Left lung (tissue), 10 donors: ENCODE measurements around the gene MMP14. TPM values are rescaled to one million over a fixed set of nuclear protein-coding genes. Genes with fewer than 3 reads are reported as not detected.

Experiments
- ATAC-seq: fragments of 200-7000 bp; cut with Tn5 transposase; one replicate; pipeline ENCODE4 v1.9.1; 2020; ENCODE audit warnings: moderate library complexity
- DNase-seq, 4 donors: peaks; one replicate each; pipeline ENCODE4 v3.0.0-alpha.2; 2013 to 2020
- H3K27ac ChIP-seq, 2 donors: fragments of 200-600 bp; sonication (generic) in 1 of 2; one replicate each; pipeline versions ENCODE4 v1.5.0 to v1.8.0; 2020 to 2021
- H3K27me3 ChIP-seq, 2 donors: fragments of 200-600 bp; sonication (generic) in 1 of 2; one replicate each; pipeline versions ENCODE4 v1.5.0 to v1.8.0; 2020 to 2021
- H3K36me3 ChIP-seq, 2 donors: fragments of 200-600 bp; sonication (generic) in 1 of 2; one replicate each; pipeline versions ENCODE4 v1.5.0 to v1.8.0; 2020 to 2021
- H3K4me1 ChIP-seq, 2 donors: fragments of 200-600 bp; one replicate each; pipeline ENCODE4 v1.8.0; 2021
- H3K4me3 ChIP-seq, 2 donors: fragments of 200-600 bp; sonication (generic) in 1 of 2; one replicate each; pipeline versions ENCODE4 v1.5.0 to v1.8.0; 2020 to 2021; ENCODE audit warnings: mild to moderate bottlenecking in 1 of 2
- H3K9me3 ChIP-seq, 2 donors: fragments of 200-600 bp; sonication (generic) in 1 of 2; one replicate each; pipeline versions ENCODE4 v1.5.0 to v1.8.0; 2020 to 2021
- intact Hi-C, 2 donors: fragments of 100-400 bp; cut with DNase I; formaldehyde crosslinking; loops; one replicate each; pipeline versions ENCODE4 v1.11.2 to v1.14.2; 2022
- polyA plus RNA-seq, 6 donors: library from polyadenylated mRNA; unstranded; fragments of 120-200 nt; gene quantifications; one replicate each; pipeline ENCODE4 v1.2.1, GENCODE V29; 2013; ENCODE audit not compliant: insufficient read length in 6 of 6
- total RNA-seq, 2 donors: library from RNA; stranded (reverse); fragmentation: NEBNext Ultra II Directional; extraction: Animal tissue kit (Norgen Biotek cat#: 25700); gene quantifications; one replicate each; pipeline ENCODE4 v1.2.1, GENCODE V29; 2021
- TF ChIP-seq, protein P1 (sequence below), 2 donors: fragments of 200-600 bp; sonication (generic) in 1 of 2; IDR thresholded peaks; one replicate each; pipeline versions ENCODE4 v1.5.0 to v1.8.0; 2021; ENCODE audit warnings: antibody characterized with exemption in 2 of 2
- donor health status: DM: no; HTN: yes; CAD: no.
- donor health status: DM: no; HTN: no; CAD: no.

The MMP14 gene
- total and polyA plus RNA-seq, 8 donors: 169 to 225 (median 195) TPM

DNA sequence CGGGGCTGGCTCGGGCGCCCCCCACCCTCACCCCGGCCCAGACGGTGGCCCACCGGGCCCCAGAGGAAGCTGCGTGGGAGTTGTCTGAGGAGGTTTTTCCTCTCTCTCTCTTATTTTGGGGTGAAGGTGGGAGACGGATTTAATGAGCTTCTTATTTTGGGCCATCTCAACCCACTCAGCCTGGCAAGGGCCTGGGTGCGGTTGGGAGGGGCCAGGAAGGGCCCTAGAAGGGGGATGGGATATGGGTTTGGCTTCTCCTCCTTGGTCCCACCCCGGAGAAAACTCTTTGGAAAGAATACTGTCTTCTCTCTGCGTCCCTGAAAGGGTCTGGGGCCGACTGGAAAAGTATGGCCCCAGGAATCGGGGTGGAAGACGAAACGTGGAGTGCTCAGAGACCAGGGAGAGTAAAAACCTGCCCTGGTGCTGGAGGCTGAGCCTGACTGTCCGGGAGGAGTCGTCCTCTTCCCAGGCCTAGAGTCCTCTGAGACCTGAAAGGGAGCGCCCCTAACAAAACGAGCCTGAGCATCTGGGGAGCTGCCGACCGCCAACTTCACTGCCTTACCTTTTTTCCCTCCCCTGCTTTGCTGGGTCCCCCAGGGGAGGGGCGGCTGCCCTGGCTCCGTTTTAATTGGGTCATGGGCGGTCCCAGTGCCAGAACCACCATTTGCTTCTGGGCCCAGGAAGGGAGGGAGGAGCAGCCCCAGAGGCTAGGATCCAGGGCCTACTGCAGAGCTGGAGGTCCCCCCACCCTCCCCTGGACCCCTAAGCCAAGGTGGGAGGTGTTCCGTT is 1.6 kb downstream of the MMP14 start:
- peak in 2 of 4 donors; percentile 46 to 48 for DNase-seq
- Histone ChIP-seq H3K4me1 (peaks cover 0 to 48% of the 10 kb centered on the region in 2 donors), H3K9me3 (no peaks in the 10 kb centered on the region), H3K4me3 (peak overlapping the region; percentile 78 to 83), H3K27ac (peak overlapping the region; percentile 85 to 95), H3K27me3 (peaks cover 0 to 18% of the 10 kb centered on the region in 2 donors), H3K36me3 (peaks cover 0 to 42% of the 10 kb centered on the region in 2 donors)
- intact Hi-C loops: no loop called here
- ATAC-seq: peak; percentile 69
- TF ChIP-seq, protein P1, sequence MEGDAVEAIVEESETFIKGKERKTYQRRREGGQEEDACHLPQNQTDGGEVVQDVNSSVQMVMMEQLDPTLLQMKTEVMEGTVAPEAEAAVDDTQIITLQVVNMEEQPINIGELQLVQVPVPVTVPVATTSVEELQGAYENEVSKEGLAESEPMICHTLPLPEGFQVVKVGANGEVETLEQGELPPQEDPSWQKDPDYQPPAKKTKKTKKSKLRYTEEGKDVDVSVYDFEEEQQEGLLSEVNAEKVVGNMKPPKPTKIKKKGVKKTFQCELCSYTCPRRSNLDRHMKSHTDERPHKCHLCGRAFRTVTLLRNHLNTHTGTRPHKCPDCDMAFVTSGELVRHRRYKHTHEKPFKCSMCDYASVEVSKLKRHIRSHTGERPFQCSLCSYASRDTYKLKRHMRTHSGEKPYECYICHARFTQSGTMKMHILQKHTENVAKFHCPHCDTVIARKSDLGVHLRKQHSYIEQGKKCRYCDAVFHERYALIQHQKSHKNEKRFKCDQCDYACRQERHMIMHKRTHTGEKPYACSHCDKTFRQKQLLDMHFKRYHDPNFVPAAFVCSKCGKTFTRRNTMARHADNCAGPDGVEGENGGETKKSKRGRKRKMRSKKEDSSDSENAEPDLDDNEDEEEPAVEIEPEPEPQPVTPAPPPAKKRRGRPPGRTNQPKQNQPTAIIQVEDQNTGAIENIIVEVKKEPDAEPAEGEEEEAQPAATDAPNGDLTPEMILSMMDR (IDR thresholded peaks at IDR 0.05): no peak

DNA sequence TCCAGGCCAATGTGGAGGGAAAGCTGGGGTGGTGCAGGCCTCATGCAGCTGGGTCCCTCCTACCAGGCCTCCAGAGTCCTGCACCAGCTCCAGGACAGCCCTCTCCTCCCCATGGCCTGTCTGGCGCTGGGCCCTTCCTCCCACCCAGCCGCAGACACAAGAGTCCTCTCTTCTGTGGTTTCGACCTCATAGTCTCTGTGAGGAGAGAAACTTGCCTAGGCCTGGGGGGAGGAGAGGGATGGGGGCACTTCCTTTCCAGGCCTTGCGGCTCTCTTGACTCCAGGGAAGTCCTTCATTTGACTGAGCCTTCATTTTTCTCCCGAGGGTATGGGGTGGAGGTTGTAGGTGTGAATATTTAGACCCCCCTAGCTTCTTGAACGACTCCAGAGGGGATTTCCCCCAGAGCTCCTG is 2.3 kb downstream of the MMP14 start:
- TF ChIP-seq, protein P1 (IDR thresholded peaks at IDR 0.05): no peak
- DNase-seq (peak in 2 of 4 donors; percentile 26 to 65), ATAC-seq (peak; percentile 34)
- Histone ChIP-seq H3K27me3 (peaks cover 0 to 18% of the 10 kb centered on the region in 2 donors), H3K4me3 (peak overlapping the region; percentile 78 to 83), H3K36me3 (peaks cover 0 to 42% of the 10 kb centered on the region in 2 donors), H3K27ac (peak overlapping the region; percentile 85 to 95), H3K9me3 (no peaks in the 10 kb centered on the region), H3K4me1 (peaks cover 0 to 48% of the 10 kb centered on the region in 2 donors)
- intact Hi-C loops: no loop called here

DNA sequence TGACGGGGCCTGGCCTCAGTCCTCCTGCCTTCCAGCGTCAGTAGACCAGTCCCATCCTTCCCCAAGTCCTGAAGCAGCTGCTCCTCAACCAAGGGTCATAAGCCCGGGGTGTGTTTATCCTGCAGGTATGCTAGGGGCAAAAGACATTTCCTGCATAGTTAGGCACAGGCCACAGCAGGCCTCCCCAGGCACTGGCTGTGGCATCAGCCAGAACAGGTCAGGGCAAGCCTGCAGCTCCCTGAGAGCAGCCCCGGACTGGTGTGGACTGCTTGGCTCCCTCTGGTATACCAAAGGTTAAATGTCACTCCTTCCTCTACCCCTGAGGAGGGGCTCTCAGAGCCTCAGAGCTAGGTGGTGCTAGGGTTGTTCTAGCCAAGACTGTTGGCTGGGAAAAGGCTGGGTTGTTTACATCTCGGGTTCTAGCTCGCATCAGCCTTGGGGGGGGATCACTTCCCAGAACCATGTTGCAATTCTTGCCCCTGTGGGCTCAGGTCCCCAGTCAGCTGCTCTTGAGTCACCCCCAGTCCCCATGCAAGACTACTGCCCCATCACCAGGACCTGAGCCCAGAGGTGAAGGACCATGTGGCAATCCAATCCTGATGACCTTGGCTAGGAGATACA is 2.9 kb downstream of the MMP14 start:
- H3K4me3 ChIP-seq: peak overlapping the region; percentile 78 to 83
- peaks cover 0 to 18% of the 10 kb centered on the region in 2 donors for H3K27me3 ChIP-seq
- H3K9me3 ChIP-seq: no peaks in the 10 kb centered on the region
- peaks cover 0 to 48% of the 10 kb centered on the region in 2 donors for H3K4me1 ChIP-seq
- peak in 1 of 4 donors; percentile 32 for DNase-seq
- no peak for ATAC-seq
- intact Hi-C loops: no loop called here
- peak overlapping the region; percentile 85 to 95 for H3K27ac ChIP-seq
- peaks cover 0 to 42% of the 10 kb centered on the region in 2 donors for H3K36me3 ChIP-seq
- TF ChIP-seq, protein P1 (IDR thresholded peaks at IDR 0.05): no peak

DNA sequence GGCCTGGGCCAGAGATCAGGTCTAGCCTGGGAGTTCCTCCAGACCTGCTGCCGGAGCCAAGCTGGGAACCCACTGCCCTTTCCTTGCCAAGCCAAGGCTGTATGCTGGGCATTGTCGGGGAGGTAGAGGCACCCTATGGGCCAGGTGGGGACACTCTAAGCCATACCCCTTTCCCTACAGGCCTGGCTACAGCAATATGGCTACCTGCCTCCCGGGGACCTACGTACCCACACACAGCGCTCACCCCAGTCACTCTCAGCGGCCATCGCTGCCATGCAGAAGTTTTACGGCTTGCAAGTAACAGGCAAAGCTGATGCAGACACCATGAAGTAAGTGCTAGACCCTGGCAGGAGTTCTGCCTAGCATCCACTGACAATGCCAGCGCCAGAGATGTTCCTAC is 4.9 kb downstream of the MMP14 start:
- no peak overlapping the region for H3K4me3 ChIP-seq
- no peak for ATAC-seq
- no peak overlapping the region for H3K27ac ChIP-seq
- H3K4me1 ChIP-seq: peaks cover 0 to 48% of the 10 kb centered on the region in 2 donors
- intact Hi-C loops: no loop called here
- TF ChIP-seq, protein P1 (IDR thresholded peaks at IDR 0.05): no peak
- H3K27me3 ChIP-seq: peaks cover 0 to 17% of the 10 kb centered on the region in 2 donors
- peaks cover 0 to 55% of the 10 kb centered on the region in 2 donors for H3K36me3 ChIP-seq
- DNase-seq: no peak
- H3K9me3 ChIP-seq: no peaks in the 10 kb centered on the region

DNA sequence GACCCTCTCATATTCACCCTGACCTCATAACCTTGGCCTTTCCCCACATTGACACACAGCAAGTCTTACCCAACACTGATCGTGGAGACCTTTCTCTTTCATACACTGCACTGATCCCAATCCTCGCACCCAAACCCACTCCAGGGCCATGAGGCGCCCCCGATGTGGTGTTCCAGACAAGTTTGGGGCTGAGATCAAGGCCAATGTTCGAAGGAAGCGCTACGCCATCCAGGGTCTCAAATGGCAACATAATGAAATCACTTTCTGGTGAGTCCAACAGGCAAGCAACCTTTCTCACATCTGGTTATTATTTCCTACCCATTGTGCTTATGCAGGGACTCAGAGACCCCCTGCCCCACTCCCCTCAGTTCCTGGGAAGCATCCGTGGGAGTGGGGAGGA is 5.4 kb downstream of the MMP14 start:
- Histone ChIP-seq H3K27ac (no peak overlapping the region), H3K4me3 (no peak overlapping the region), H3K27me3 (peaks cover 0 to 12% of the 10 kb centered on the region in 2 donors), H3K36me3 (peaks cover 0 to 60% of the 10 kb centered on the region in 2 donors), H3K4me1 (peaks cover 0 to 48% of the 10 kb centered on the region in 2 donors), H3K9me3 (no peaks in the 10 kb centered on the region)
- no peak for DNase-seq
- intact Hi-C loops: no loop called here
- no peak for ATAC-seq
- TF ChIP-seq, protein P1 (IDR thresholded peaks at IDR 0.05): no peak
